ENCODE results near the gene TTLL11.
"Not testable (repeated sequence)": the region's sequence is repeated elsewhere in the genome, so short reads cannot be mapped to it uniquely, and the experiment has no call there.

Gene TTLL11

DNA sequence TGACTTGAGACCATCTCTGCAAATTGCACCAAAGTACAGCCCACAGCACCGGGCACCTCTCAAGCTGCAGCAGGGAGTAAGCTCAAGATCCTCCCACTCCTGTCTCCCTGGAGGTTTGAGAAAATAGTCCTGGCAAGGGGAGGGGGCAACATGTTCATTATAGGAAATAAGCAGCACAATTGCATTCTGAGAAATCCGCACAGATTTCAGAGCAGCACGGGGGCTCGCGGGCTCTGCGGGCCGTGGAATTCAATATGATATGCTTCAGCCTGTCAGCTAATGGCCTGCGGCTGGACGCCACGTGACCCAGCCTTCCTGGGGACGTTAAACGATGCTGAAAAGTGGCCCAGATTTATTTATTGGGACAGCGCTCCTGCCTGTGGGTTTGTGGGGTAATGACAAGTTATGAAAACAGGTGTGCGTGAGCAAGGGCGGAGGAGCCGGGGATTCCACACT lies 285.3 kb downstream of the TTLL11 start:
- no peak for DNase-seq

DNA sequence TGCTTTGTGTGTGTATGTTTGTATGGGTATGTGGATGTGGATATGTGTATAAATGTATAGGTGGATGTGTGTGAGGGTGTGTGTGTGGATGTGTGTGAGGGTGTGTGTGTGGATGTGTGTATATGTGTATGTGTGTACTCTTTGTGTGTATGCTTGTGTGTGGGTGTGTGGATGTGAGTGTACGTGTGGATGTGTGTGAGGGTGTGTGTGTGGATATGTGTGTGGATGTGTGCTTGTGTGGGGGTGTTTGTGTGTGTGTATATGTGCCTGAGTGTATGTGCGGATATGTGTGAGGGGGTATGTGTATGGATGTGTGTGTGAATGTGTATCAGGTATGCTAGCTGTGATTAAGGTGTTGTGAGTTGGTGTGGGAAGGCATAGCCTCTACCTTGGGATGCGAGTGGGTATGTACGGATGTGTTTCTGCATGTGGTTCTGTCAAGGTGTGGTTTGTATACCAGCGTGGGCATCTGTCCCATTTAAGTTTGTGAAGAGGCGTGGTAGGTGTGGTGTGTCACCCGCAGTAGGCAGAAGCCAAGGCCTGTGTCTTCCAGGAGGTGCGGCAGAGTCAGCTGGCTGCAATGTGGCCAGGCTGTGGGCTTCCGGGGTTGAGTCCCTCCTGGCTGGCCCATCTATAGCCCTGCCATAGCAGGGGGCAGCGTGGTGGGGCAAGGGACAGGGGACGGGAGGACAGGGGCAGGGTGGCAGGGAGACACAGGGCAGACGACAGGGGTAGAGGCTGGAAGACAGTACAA lies 285.9 kb downstream of the TTLL11 start:
- DNase-seq: no peak

DNA sequence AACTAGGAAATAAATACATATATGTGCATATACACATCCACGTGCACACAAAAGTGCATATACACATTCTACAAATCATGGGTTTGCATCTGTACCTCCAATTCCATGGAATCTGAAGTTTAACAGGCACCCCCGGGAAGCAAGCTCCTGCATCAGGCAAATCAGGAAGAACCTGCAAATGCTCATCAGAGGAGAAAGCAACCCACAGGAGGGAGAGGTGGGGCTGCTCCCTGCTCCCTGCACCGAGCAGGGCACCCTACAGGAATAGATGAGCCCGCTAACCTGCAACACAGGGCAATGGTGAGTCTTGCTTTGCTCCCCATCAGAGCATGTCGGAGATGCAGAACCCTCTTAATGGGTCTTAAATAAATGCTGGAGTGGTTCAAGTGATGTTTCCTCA lies 290.4 kb downstream of the TTLL11 start:
- no peak for DNase-seq

DNA sequence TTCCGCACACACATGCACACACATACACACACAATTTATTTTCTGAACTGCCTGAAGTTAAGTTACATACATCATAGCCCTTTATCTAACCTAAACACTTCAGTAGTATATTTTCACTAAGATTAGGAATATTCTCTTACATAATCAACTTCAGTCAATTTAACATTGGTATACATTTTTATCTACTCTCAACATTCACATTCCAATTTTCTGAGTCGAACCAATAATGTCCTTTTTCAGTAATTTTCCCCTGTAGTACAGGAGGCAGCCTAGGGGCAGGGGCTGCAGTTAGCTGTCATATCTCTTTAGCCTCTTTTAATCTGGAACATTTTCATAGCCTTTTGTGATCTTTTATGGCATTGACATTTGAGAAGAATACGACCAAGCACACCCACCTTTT lies 291.5 kb downstream of the TTLL11 start:
- DNase-seq: no peak

DNA sequence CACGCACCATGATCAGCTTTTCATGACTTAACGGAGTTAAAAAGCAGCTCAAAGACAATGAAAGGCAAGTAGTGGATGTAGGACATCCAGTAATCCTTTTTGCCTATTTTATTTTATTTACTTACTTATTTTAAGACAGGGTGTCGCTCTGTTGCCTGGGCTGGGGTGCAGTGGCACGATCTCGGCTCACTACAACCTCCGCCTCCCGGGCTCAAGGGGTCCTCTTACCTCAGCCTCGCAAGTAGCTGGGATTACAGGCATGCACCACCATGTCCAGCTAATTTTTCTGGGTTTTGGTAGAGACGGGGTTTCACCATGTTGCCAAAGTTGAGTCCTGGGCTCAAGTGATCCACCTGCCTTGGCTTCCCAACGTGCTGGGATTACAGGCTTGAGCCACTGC lies 292.7 kb downstream of the TTLL11 start:
- no peak for DNase-seq

DNA sequence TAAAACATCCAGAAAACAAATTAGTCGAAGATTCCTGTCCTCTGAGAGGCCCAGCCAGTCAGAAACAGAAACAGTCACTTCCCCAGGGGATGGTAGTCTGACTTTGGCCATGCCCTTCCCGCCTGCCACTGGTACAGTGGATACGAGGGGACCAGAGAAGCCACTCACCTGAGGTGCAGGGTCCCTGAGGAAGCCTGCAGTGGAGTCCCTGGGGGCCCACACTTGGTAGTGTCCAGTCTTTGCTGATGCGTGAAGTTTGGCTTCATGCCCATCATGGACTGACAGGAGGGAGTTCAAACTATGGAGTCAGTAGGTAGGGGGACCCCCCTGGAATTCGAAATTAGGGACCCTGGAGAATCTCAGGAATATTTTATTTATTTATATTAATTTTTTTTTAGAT lies 294.2 kb downstream of the TTLL11 start:
- DNase-seq: no peak

DNA sequence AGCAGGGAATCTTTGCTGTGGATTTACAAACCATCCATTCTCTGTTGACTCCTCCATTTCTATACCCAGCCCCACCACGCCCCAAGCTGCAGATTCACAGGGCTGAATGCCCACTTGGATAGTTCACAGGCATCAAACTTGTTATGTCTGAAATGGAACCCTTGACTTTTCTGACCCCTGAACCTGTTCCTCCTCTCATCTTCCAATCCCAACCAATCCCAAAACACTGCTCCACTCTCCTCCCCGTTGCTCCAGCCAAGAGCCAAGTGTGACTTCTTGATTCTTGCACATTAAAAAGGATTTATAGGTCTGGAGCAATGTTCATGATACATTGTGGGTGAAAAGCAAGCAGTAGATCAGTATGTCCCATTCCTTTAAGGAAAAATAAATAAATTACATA lies 296.0 kb downstream of the TTLL11 start:
- no peak for DNase-seq

DNA sequence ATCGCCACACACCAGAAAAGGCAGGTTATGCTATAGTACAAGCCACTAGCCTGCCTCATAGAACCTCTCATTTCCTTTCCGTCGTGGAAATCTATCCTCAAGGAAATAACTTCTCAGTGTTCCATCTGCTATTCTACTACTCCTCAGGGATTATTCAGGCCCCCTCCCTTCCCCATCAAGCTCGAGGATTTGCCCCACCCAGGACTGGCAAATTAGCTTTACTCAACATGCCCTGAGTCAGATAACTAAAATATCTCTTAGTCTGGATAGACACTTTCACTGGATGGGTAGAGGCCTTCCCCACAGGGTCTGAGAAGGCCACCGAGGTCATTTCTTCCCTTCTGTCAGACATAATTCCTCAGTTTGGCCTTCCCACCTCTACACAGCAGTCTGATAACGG lies 298.8 kb downstream of the TTLL11 start:
- not testable (repeated sequence) for DNase-seq

DNA sequence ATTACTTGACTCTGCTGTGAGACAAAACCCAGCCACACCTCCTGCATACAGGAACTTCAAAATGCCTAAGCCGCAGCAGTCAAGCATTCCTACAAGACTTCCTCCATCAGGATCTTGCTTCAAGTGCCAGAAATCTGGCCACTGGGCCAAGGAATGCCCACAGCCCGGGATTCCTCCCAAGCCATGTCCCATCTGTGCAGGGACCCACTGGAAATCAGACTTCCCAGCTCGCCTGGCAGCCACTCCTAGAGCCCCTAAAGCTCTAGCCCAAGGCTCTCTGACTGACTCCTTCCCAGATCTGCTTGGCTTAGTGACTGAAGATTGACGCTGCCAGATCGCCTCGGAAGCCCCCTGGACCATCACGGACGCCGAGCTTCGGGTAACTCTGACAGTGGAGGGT lies 300.6 kb downstream of the TTLL11 start:
- DNase-seq: not testable (repeated sequence)

DNA sequence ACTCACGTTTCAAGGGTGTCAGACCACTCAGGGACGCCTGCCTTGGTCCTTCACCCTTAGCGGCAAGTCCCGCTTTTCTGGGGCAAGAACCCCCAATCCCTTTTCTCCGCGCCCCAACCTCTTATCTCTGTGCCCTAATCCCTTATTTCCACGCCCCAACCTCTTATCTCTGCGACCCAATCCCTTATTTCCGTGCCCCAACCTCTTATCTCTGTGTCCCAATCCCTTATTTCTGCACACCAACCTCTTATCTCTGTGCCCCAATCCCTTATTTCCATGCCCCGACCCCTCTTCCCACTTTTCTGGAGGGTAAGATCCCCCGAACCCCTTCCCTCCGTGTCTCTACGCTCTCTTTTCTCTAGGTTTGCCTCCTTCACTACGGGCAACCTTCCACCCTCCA lies 302.3 kb downstream of the TTLL11 start:
- no peak for DNase-seq

DNA sequence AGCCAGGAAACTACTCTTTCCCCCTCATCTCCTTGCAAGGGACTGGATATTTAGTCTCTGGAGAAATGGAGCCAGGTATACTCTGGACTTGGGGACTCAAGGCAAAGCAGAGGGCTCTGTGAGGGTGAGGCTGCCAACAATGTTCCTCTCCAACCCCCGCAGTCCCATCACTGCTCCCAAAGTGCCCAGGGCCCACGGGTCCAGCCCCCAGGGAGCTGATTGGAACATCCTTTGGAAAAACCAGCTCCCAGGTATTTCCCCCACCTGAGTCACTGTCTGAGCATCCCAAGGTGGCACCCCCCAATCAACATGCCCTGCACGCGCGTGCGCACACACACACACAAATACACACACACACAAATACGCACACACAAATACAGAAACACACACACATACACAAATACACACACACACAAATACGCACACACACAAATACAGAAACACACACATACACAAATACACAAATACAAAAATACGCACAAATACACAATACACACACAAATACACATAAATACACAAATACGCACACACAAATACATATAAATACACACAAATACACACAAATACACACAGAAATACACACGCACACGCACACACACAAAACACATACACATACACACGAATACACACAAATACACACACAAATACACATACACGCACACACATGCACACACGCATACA lies 304.3 kb downstream of the TTLL11 start:
- no peak for DNase-seq

DNA sequence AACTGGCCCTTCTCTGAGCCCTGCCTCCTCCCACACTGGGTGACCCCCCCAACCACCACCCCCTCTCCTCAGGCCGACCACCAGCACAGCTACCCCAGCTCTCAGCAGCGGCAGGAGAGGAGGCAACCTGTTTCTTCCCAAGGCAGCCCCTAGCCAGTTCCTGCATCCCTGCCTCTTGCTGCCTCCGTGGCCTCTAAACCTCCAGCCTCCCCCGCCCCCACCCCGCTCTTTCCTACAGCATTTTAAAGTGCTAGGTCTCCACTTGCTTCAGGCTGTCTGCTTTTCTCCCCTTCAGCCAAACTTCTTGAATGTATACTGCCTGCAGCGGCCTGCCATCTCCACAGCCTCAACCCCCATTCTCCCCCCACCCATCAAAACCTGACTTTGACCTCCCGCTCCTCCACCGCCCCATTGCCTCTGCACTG lies 306.1 kb downstream of the TTLL11 start:
- DNase-seq: no peak

DNA sequence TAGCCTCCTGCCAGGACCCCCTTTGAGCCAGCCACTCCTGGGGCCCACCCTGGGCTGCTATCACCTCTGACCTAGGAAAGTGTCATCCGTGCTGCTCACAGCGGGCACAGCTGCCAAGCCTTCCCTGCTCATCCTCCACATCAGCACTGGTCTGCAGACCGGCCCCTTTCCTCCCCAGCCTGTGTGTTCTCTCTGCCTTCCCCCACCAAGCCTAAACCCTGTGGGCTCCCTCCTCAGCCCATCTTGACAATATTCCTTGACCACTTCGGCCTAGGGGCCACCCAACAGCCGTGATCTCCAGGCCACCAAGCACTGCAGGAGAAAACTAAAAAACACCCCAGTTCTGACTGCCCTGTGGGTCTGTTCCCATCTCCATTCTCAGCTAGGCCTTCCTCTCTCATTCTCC lies 306.6 kb downstream of the TTLL11 start:
- no peak for DNase-seq

DNA sequence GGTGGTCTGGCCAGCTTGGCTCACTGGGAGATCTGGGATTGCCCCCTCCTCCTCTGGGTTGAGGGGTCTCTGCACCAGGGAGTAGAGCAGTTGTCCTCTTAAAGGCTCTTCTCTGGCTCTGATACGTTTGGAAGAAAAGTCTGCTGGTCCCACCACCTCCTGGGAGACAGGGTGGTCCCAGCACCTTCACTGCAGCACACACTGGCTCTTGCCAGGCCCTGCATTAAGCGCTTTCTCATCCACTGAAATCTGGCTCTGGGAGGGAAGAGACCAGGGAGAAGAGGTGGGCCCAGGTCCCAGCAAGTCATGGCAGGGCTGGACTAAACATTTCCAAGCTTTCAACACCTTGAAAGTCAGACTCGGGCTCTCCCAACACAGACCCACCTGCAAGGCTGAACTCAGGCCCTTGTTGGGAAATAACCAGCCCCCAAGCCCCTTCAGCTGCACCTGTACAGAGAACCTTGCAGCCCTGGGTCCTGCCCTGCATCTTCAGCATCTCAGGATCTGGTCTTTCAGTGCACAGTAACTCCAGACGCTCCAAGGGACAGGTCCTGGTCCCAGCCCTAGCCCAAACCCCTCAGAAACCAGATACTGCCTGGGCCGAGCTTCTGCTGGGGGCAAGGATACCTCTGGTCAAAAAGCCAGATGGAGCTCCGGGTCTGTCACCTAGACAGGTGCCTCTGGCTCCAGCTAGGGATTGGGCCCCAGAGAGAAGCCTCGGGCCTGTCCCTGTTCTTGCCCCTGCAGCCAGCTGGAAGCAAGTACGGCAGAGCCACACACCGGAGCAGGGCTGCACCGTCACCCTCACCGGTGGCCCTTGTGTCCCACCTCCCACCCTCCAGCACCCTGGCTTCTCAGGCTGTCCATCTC lies 307.2 kb downstream of the TTLL11 start:
- DNase-seq: no peak

DNA sequence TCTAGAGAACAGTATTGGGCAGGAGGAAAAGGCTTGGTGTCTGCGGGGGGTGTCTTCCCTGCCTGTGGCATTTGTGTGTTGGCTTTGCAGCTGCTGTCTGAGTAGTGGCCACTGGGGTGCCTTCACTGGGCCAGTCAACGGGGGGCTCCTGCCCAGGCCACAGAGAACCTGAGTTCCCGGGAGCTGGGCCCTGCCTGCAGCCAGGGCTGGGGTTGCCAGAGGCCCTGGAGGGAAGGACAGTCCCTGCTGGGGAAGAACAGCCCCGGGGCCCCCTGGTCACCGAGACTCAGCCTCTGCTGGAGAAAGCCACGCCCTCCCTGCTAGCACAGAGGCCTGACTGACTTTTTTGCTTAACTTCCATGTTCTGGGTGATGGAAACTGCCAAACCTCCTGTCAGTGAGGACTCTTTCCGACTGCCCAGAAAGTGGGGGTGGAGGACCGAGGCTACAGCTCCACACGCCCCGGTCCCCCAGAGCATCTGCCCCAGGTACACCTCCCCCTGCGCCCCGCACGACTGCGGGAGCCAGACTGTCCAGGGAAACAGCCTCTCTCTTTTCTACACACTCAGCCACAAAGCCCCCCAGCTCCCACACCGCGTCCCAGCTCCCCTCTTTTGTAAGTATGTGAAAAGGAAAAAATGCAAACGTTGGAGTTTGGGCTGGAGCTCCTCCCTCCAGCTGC lies 308.2 kb downstream of the TTLL11 start:
- no peak for DNase-seq

DNA sequence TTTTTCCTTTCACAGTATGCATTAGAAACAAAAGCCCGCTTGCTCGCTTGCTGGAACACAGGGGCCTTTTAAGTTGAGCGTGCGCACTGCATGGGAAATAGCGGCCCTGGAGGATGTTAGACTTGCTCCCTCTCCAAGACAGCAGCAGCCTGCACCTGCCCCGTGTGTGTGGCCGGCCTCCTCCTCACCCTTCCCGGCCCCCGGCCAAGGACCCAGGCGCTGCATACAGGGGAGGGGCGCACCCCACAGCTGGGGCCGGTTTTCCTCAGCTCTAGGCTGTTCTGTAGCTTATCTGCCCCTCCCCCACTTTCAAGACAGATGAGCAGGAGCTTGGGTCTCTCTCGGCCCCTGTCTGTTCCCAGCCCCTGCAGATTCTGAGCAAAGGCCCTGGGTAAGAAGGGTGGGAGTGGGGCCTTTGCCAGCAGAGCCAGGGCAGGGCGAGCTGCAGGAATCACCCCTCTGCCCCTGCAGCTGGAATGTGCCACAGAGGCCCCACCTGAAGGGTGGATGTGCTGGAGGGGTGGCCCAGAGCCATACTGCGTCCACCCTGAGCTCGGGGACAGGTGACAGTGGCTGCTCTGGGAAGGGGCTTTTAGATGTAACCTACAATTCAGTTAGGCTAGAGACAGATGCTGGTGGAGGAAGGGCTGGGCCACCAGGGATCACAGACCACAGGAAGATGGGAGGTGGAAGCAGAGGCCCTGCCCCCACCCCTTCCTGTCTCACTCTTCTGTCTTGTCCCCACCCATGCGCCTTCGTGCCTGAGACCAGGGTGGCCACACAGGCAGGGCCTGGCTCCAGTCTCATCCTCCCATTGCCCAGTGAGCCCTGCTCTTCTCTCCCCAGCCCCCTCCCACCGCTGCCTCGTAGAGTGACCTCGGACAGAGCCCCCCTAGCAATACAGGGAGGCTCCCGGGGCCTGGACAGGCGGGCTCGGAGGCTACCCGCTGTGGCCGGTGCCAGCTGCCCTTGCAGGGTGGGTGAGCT lies 309.3 kb downstream of the TTLL11 start:
- no peak for DNase-seq

DNA sequence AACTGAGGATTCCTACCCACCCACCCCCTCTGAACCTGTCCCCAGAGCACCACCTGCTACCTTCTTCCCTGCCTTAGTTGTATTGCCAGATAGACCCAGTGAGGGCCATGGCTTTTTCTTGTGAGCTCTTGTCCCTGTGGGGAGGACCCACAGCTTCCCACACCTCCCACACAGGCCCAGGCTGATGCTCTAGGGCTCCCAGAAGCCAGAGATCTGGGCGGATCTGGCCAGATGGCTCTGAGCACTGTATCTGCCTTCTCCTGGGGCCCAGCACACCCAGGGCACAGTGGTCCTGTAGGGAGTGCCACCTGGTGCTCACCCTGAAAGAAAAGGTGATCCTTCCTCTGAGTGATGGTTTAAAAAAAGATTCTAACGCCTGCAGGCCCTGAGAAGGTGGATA lies 310.0 kb downstream of the TTLL11 start:
- DNase-seq: no peak

DNA sequence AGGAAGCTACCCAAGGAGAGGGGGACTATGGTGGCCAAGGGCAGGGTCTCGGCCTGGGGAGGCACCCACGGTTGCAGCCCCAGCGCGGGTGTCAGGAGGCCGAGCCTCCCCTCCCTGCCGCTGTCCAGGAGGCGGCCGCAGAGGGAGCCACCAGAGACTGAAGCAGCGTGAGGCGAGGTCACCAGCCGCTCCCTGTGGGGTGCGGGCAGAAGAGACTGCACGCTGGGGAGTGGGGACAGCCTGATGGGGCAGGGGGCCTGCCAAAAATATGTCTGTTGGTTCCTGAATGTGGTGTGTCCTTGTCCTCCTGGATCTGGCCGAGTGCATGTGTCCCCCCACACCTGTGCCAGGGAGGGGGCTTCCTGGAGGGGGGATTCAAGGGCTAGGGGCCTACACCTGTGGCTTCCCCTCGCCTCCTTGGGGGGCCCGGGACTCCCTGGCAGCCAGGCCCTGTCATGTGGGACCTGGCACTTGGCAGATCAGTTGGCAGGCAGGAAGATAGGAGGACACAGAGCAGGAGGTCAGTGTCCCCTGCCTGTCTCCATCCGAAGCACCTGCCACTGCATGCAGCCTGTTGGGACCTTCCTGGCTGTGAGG lies 310.5 kb downstream of the TTLL11 start:
- DNase-seq: no peak

DNA sequence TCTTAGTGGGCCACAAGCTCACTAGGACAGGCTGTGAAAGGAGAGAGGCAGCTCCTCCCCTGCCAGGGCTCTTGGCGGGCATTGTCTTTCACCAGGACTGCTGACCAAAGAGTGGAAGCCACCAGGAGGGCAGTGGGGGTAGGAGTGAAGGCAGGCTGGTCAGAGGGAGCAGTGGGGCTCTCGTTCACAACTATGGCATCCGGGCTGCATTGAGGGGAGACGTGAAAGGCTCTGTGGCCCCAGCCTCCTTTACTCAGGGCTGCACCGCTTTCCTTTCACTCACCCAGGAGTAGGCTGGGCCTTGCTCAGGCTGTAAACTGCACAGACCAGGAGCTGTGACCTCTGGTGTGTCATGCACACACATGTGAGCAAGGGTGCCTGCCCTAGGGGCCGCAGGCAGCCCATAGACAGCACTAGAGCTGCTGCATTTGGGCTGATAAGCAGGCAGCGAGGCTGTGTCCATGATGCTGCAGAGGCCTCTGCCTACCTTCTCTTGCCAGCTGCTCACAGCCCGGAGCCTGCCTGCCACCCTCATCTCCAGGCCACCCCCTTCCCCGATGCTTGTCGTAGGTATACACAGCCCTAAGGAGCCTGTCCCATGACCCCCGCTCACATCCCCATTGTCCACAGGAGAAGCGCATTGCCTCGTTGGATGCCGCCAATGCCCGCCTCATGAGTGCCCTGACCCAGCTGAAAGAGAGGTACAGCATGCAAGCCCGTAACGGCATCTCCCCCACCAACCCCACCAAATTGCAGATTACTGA lies 311.2 kb downstream of the TTLL11 start:
- DNase-seq: no peak

DNA sequence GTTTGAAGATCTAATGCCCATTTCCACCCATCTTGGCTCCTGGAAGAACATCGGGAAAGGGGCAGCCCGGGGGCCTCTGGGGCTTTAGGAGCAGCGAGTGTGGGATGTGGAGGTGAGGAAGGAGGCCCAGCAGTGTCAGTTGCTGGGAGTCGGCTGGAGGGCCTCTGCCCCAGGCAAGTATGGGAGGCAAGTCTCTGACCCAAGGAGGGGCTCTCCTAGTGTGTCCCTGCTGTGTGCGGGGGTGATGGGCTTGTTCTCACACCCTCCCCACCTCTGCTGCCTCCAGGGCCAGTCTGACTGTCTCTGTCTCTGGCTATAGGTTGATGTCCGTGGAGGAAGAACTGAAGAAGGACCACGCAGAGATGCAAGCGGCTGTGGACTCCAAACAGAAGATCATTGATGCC lies 312.0 kb downstream of the TTLL11 start:
- no peak for DNase-seq

Data from activated CD4-positive, alpha-beta T cell treated with anti-CD3 and anti-CD28 coated beads, Interleukin-2, Interleukin-6, amounts not matched to agents 100 ng/mL and 50 ng/mL, durations not matched to agents 16 hours and 8 hours (primary cell).